ENCODE measurements around the gene TMEM150A.
"Not testable (repeated sequence)": the region's sequence is repeated elsewhere in the genome, so short reads cannot be mapped to it uniquely, and the experiment has no call there.

TMEM150A gene

DNA sequence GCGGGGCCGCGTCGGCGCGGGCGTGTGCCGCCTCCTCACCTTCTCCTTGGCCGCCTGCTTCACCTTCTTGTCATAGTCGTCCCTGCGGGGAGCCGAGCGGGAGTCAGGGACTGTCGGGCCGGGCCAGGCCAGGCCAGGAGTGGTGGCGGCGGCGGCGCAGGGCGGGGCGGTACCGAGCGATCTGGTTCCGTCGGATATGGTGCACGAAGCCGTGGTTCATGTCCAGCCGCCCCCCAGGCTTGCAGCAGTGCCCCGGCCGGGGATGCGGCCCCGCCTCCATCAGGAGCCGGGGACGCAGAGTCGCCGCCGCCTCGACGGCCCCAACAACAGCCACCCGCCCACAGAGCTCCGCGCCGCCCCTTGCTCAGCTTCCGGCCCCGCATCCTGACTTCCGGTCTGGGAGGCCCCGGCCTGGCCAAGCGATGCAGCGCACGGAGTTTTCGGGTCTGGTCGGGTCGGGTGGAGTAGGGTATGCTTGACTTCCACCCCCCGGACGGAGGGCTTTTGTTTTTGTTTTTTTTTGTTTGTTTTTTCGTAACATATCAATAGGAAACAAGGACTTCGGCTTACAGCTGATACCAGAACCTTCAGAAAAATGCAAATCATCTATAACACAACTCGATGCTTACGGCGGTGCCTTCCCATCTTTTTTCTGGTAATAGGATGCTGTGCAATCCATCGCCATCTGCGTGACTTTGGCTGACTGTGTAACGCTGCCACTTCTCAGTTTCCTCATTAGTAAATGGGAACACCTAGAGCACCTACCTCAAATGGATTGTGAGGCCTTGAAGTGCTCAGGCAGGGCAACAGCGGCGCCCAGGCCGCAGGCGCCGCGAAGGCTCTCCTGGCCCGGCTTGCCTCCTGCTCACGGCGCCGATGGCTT, 9.4 kb upstream of the TMEM150A start, which contains the start of gene C2orf68:
C2orf68 (minus strand) TSS at position 362 of the 883 bp plus-strand sequence; CDS start at position 280, 82 bp downstream.
- peak; percentile 84 to 91 for DNase-seq

DNA sequence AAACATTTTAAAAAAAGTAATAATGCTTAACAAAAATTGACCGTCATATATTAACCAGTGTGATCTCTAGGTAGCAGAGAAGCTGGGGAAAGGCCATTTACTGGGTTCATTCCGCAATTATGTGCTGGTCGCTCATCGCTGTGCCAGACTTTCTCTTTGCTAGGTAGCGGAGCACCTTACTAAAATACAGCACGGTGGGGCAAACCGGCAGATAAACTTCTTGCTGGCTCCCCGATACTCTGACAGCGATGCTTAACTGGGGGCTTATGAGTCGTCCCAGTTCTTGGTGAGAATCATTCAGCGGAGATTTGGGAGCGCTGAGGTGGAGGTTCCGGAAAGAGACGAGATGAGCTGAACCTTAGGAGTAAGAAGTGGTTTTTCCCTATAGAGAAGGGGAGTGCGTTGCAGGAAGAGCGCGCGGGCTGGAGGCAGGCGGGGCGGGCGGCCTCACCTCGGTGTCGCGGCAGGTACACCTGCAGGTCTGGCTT, 8.8 kb upstream of the TMEM150A start:
- peak in 1 of 2 experiments; percentile 37 for DNase-seq

DNA sequence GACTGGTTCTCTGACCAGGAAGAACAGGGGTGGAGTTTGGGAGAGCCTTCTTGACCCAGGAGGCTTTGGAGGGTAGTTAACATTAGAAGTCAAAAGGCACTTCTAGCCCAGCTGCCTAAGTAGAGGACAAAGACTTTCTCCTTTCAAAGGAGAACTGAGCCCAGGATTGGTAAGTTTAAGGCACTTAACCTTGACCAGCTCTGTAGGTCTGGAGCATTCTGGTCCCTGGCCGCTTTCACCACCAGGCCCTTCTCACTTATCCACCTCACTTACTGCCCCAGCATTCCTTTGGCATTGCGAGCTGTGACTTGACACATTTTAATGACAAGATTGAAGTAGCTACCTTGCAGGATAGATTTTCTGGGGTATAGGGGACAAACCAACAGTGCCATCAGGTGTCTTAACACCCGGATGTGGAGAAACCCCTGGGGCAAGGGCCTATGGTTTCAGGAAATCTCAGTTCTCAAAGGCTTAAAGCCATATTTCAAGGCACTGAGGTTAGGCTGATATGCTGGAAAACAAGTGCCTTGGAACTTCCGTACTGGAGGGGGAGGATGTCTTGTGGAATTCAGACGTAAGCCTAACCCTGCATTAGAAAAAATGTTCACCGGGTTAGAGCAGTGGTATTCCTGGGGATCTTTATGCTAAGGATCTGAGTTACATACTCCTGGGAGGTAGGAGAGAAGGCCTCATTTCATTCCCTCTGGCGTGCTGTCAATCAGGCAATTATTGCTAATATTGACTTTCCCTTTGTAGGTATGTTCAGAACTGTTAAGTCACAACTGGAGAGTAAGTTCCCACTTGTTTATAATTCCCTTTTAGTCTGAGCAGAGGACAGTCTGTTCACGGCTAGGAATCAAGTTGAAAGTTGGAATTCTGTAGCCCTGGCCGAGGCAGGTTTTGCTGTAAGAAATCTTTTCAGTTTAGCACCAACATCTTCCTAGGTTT, 5.0 kb upstream of the TMEM150A start:
- DNase-seq, result no peak

DNA sequence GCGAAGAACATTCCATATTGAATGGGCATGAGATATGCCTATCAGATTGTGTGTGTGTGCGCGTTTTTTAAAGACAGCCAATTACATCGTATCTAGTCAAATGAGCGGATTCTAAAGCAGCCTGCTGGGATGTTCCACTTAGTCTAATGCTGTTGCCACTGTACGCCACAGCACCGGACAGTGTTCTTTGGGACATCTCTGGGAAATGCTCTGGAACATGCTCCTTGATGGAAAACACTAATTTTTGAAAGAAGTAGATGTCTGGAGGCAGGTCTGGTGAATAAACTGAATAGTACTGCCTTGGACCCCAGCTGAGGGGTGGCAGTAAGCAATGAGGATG, 3.6 kb upstream of the TMEM150A start:
- DNase-seq, result no peak

DNA sequence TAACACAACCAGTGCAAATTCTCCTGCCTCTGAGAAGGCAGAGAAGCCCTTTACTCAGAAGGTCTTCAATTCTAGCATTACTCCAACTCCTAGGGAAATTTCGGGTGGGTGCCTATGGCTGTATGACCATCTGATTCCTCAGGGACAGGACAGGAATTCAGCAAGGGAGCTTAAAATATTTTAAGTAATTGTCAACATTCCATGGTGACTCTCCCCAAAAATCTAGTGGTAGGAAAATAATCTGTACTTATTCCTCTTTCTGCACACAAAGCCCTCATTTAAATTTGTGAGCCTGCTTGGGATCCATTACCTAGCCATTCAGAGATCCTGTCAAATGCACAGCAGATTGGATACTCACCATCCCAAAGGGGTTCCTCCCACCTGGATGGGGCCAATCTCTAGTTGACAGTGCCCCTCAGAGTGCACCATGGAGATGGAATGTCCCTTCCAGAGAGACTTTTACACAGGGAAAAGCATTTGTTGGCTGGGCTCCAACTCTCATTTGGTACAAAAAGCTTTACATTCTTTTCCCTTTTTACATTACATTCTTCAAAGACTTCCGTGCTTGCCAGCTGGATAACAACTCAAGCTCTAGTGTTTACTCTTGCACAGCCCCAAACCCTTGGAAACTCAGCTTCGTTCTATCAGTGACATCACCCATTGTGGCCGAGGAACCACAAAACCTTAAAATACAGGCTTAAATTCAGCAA, 3.1 kb upstream of the TMEM150A start:
- no peak for DNase-seq

DNA sequence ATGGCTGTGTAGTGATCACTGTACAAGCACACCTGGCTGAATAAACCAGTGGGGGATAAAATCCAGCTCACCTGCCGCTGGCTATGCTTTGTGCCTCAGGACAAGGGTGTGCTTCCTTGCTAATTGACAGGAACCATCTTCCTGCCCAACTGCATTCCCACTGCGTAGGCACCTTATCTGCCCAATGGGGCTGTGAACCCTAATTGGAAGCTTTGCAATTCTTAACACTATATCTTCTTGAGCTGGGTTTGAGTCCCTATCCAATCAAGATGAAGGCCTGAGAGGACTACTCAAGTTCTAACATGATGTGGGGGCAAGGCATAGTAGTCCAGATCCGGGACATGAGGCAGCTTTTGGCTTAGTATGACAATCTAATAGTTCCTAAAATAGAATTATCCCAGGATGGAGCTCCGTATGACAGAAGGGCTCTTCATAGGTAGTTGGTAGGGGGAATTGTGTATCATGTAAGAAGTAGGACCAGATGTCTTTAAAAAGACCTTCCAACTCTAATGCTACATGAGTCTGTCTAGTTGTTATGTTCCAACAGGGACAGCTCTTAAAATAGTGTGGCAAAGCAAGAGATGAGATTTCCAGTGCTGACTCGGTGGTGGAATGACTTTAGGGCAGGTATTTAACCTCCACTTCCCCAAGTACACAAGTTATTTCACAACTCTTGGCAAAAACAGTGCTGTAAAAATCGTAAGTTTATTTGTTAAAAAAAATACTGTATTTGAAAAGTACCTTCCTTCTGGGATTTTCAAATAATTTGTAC, 2.3 kb upstream of the TMEM150A start:
- peak in 1 of 2 experiments; percentile 5 for DNase-seq

DNA sequence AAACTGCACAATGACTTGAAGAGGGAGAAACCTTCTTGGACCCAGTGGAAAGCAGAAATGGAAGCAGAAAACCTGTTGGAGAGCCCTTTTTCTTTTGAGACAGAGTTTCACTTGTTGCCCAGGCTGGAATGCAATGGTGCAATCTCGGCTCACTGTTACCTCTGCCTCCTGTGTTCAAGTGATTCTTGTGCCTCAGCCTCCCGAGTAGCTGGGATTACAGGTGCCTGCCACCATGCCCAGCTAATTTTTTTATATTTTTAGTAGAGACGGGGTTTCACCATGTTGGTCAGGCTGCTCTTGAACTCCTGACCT, 1.6 kb upstream of the TMEM150A start:
- not testable (repeated sequence) for DNase-seq

DNA sequence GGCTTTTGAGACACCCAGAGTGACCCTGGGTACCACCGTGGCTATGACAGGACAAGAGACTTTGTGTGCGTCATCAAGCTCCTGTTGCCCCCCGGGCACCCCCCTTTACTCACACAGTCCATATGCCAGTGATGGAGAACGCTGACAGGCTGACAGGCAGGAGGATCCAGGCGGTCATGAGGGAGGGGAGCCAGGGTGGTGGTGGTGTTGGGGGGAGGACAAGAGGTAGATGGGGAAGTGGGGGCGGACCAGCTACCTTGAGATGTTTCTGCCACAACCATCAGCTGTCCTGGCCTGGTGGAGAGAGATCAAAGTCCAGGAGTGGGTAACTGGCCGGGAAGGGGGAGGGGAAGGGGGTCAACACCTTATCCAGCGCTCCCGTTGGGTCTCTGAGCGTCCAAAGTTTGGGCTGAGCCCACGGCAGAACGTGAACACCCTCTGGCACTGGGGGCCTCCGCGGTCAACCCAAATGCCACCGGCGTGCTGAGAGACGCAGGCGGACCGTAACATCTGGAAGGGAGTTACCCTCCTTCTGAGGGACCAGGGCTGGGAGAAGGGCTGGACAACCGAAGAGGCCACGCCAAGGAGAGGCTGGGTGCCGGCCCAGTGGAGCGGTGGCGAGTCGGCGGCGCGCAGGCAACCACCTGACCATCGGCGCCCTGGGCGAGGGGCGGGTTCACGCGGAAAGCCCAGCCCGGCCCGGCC, 575 bp downstream of the TMEM150A start:
- DNase-seq, result no peak

DNA sequence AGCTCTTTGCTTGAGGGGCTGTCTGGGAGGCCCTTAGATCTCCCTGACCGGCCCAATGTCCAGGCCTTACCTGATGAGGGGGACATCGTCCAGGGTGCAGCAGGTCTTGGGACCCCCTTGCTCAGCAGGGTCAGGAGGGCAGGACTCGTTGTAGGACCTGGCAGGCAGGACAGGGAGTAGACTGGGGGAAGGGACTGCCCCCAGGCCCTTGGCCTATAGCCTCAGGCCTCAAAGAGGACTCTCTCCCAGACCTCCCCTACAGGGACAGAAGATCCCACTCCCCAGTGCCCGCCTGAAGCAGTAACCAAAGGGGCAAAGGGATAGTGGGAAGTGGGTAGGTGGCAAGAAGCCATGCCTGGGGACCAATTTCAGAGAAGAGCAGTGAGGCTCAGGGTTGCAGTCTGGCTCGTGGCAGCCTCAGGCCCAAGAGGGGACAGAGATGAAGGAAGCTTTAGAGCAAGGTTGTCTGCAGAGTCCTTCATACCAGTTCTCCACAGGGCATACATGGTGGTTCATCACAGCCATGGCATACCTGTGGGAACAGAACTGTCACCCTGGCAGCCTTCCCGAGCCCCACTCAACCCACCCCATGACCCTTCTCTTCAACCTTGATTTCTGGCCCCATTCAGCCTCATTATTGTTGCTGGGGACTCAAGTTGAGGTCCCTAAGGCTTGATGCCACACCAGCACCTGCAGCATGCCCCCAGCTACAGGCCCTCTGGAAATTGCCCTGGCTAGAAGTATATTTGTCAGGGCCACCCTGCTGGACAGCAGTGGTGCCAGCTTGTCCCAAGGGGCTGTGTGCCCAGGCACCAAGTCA, 1.3 kb downstream of the TMEM150A start:
- DNase-seq, result no peak

DNA sequence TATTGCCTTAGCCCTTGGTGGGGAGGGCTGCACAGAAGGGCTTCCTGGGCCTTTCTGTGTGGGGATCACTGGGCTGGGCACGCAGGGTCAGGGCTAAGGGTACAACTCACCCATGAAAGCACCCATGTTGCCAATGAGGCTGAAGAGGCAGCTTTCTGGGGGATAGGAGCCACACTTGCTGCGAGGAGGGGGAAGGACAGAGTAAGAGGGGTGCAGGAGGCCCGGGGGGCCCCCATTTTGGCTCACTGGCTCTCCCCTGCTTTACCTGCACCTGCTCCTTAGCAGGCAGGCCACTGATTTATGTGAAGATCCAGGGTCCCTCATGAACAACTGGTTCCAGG, 2.3 kb downstream of the TMEM150A start:
- DNase-seq, result no peak

DNA sequence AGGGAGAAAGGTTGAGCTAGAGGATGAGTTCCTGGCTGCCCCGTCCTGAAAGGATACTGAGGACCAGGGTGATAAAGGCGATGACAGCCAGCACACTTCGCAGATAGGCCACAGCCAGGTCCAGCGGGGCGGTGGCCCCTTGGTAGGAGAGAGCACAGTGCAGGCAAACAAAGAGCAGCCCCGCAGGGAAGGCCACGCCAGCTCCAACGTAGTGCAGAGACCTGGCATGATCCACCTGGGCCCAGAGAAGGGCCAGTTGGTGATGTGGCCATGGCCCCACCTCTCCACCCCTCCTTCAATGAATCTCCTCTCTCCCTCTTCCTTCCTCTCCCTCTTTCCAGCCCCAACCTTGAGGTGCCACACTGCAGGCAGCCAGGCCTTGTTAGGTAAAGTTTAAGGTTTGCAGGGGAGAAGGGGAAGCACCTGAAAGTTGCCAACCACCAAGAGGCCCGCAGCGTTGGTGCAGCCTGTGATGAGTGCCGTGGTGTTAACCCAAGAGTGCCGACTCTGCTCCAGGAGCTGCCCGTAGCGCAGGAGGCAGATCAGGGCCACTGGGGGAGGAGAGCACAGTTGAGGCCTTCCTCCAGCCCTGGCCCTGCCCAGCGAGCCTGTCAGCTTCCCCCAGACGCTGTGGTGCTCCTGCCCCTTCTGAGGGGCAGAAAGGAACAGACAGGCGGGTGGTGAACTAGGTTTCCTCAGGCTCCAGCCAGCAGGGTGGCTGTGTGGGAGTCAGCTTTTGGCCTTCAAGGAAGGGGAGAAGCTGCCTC, 2.8 kb downstream of the TMEM150A start:
- no peak for DNase-seq

DNA sequence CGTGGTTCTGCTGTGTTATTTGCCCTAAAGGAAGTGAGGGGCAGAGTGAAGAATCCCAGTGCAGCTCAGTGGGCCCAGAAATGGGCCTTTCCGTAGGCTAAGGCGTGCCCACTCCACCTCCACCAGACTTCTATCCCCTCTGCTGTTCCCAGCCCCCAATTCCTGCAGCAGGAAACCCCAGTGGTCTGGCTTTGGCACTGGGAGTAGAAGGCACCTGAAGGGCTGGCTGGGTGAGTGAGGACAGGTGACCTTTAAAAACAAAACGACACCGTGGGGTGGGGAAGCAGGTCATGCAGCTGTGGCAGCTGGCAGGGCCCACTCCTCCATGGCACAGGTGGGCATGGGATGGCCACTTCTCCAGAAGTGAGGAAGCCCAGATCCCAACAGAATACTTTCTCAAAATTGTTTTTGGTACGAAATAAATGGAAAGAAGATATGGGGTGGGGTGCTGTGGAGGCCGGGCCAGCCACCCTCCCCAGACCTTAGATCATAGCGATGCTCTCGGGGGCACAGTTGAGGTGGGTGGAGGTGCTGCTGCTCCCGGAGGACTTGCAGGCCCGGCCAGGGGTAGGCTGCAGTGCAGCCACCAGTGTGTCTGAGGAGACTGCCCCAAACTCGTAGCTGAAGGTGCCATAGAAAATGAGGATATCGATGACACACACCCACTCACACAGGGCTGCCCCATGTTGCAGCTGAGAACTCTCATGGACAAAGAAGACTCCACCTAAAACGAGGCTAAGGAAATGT, 3.7 kb downstream of the TMEM150A start:
- no peak for DNase-seq

DNA sequence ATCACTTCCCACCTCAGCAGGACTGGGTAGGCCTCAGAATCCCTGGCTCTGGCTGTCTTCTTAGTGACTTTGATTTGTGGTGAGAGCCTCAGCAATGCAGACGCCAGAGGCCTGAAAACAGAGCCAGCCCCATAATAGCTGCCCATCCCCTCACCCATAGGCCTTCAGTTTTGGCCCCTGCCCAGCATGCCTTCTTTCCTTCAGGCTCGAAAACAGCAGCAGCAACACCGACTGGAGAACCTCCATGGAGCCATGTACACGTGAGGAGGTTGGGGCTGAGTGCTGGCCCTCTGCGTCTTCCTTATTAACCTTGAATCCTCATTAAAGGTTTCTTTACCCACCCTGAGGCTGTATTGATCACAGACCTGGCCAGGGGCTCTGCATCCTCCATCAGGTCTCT, 5.3 kb downstream of the TMEM150A start:
- no peak for DNase-seq

DNA sequence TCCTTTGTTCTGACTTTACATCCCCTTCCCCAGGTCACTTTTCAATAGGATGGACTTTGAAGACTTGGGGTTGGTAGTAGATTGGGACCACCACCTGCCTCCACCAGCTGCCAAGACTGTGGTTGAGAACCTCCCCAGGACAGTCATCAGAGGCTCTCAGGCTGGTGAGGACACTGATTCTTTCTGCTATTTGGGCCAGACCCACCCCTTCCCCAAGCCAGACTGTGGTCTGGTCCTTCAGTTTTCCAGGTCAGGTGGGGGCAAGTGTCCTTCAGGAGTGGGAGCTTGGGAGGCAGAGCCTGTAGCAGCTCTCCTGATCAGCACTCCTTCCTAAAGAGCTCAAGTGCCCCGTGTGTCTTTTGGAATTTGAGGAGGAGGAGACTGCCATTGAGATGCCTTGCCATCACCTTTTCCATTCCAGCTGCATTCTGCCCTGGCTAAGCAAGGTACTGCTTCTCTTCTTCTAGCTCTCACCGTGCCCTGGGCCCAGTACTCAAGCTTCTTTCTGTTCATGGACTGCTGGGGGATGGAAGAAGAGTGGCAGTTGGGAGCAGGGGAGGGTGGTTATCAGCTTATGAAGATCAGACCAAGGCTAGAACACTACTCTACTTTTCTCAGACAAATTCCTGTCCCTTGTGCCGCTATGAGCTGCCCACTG, 5.9 kb downstream of the TMEM150A start:
- no peak for DNase-seq

DNA sequence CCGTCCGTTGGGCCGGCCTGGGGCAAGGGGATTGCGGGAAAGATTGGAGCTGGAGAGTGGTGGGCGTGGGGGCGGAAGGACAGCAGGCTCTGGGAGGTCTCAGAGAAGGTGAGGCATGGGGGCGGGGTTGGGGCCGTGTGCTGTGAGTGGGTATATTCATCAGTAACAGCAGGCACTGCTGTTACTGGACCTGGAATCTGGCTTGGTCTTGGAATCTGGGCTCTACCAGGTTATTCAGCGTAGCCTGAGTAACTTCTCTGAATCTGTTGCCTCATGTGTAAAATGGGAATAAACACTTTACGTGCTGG, 6.5 kb downstream of the TMEM150A start:
- DNase-seq, result no peak

DNA sequence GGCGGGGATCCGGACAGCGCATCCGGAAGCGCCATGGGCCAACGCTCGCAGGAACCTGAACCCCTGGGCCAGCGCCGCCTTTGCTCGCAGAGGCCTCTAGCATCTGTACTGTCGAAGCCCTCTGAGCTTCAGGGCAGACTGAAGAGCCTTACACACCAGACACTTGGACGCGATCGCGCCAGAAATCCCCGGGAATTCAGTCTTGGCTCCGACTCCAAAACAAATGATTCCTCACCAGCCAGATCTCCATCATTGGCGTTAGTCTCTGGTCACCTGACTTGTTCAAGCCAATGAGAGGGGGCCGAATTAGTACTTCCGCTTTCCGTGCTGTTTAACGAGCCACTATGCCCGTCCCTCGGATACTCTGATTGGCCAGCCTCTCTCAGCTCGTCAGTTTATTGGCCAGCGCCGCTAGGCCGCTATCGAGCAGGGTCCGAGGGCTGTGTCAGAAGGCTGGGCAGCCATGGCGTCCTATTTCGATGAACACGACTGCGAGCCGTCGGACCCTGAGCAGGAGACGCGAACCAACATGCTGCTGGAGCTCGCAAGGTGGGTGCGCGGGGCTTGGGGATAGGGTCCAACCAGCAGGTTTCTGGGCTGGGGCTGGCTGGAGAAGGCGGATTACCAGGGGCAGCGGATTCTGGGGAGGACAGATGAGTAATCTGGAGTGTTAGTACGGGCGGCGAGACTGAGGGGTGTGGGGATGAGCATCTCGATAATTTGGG, 7.0 kb downstream of the TMEM150A start, which contains the start of gene RNF181:
RNF181 (plus strand) TSS at position 445 of the 725 bp plus-strand sequence; CDS start at position 464, 19 bp downstream.
- peak; percentile 94 to 99 for DNase-seq

DNA sequence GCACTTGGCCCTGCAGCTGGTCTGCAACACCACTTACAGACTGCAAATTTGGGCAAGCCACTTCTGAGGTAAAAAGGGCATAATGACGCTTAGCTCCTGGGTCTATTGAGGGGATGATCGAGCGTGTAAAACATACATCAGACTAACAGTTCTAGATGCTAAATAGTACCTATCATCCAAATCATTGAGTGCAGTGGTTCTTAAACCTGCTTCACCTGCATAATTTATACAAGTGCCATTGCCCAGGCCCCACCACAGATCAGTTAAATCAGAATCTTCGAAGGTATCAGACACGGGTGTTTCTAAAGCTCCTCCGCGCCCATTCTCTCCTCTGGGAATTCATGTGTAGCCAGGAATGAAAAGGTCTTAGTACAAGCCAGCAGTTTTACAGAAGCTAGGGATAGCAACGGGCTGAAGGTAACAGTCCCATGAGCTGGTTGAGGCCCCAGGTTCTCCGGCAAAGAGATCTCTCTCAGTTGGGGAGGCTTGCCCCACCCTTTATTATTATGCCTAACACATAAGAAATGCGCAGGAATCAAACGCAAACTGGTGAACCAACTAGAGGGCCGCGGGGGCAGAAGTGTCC, 7.7 kb downstream of the TMEM150A start:
- DNase-seq, result no peak

DNA sequence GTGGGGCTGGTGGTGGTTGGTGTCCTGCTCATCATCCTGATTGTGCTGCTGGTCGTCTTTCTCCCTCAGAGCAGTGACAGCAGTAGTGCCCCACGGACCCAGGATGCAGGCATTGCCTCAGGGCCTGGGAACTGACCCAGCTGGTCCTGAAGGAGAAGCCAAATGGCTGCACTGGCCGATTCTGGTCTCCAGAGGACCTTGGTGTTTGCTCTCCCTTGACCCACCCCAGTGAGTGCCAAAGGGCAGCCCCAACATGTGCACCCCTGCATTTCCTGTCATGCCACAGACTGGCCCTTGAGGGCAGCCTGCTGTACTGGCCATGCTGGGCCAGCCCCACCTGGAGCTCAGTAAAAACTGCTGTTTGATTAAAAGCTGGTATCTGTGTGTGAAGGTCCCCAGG, 9.5 kb downstream of the TMEM150A start:
- DNase-seq, result no peak
